ENCODE results near the gene RPA1.

GRCh38 chr17:1941272-1942065 lies 111.7 kb downstream of the RPA1 start:
- TF ChIP-seq CTCF (IDR thresholded peaks at IDR 0.05; ENCODE audit: low read length) (no peak), EZH2 (optimal IDR thresholded peaks at IDR 0.05; ENCODE audit: low read depth, low read length) (no peak)

Data from MM.1S (cell line).